Measurements from ENCODE around the gene ZNF521. TPM values are rescaled to one million over a fixed set of nuclear protein-coding genes. Genes with fewer than 3 reads are reported as not detected.

Gene ZNF521
- total and polyA plus RNA-seq, 10 of the 15 experiments (the other 5 are each of a cell fraction or from before 2014, with no cell fraction given) = 0.02 to 0.05 (median 0.04) TPM; not detected in 6

- 33% methylated on average over 3 of the region's 3 CpGs for WGBS (ENCODE audit: insufficient coverage, insufficient replicate concordance, low lambda C conversion rate, missing lambda C conversion rate)
- no peak overlapping the region for H3K9ac ChIP-seq (ENCODE audit: control insufficient read depth, insufficient read depth, low read length)
- intact Hi-C loops (cut with micrococcal nuclease; ENCODE audit: unreplicated experiment) = no loop called here
- no peaks in the 10 kb centered on the region for H3K79me2 ChIP-seq (ENCODE audit: control insufficient read depth, insufficient read depth, low read length)
- no peak overlapping the region for H3K4me3 ChIP-seq
- CTCF ChIA-PET = interaction anchor here (0.6 to 0.7 kb wide), 2 partner anchors 38 to 159 kb away, joined by 3 read pairs; no protein-coding TSS in a partner anchor
- TF ChIP-seq ZNF622 (IDR thresholded peaks at IDR 0.05) (no peak), FOS (IDR thresholded peaks at IDR 0.05; ENCODE audit: borderline replicate concordance, extremely low read depth, insufficient read length) (no peak), IKZF1 (conservative IDR thresholded peaks at IDR 0.05) (no peak), PAX5 (IDR thresholded peaks at IDR 0.05; ENCODE audit: borderline replicate concordance, low read depth, low read length) (no peak), CHD1 (IDR thresholded peaks at IDR 0.05; ENCODE audit: low read depth, low read length) (no peak)
- TF ChIP-seq, protein P1, sequence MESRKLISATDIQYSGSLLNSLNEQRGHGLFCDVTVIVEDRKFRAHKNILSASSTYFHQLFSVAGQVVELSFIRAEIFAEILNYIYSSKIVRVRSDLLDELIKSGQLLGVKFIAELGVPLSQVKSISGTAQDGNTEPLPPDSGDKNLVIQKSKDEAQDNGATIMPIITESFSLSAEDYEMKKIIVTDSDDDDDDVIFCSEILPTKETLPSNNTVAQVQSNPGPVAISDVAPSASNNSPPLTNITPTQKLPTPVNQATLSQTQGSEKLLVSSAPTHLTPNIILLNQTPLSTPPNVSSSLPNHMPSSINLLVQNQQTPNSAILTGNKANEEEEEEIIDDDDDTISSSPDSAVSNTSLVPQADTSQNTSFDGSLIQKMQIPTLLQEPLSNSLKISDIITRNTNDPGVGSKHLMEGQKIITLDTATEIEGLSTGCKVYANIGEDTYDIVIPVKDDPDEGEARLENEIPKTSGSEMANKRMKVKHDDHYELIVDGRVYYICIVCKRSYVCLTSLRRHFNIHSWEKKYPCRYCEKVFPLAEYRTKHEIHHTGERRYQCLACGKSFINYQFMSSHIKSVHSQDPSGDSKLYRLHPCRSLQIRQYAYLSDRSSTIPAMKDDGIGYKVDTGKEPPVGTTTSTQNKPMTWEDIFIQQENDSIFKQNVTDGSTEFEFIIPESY (IDR thresholded peaks at IDR 0.05) = no peak
- FAIRE-seq = no peak
- DNase-seq (ENCODE audit: low read depth, low spot score) = no peak
- no peak overlapping the region for H3K27ac ChIP-seq (ENCODE audit: control insufficient read depth, insufficient read depth)
- no peak overlapping the region for H2AFZ ChIP-seq (ENCODE audit: control insufficient read depth, low read depth, low read length)
- H3K9me3 ChIP-seq (replicated peaks; ENCODE audit: control insufficient read depth, insufficient read depth, low read length) = no peaks in the 10 kb centered on the region
- SMC1A ChIA-PET (ENCODE audit: uncharacterized antibody, unreplicated experiment) = no interaction called here
- H3K36me3 ChIP-seq (ENCODE audit: control insufficient read depth in 2 of 2, insufficient read depth in 2 of 2, low read length in 1 of 2) = no peaks in the 10 kb centered on the region
- in situ Hi-C loops (cut with MboI) = no loop called here
- RAD21 ChIA-PET (ENCODE audit: unreplicated experiment) = no interaction called here
- POLR2A ChIA-PET = no interaction called here
- no TSS peak for BruUV-seq (replicated peaks)
- H3K27me3 ChIP-seq (replicated peaks in 1 of 2; ENCODE audit: control insufficient read depth in 2 of 2, insufficient read depth in 2 of 2, low read length in 1 of 2) = no peaks in the 10 kb centered on the region
- no peak for ATAC-seq
- H3K4me2 ChIP-seq (ENCODE audit: control insufficient read depth, insufficient read depth) = no peak overlapping the region
- H3K4me1 ChIP-seq (ENCODE audit: control insufficient read depth, insufficient read depth, low read length) = no peaks in the 10 kb centered on the region
- H4K20me1 ChIP-seq (ENCODE audit: control insufficient read depth, insufficient read depth) = no peaks in the 10 kb centered on the region
These were observed 254.4 kb downstream of the ZNF521 start for GRCh38 chr18:25097569-25098056.

- Histone ChIP-seq H3K36me3 (ENCODE audit: control insufficient read depth in 2 of 2, insufficient read depth in 2 of 2, low read length in 1 of 2) (no peaks in the 10 kb centered on the region), H4K20me1 (ENCODE audit: control insufficient read depth, insufficient read depth) (no peaks in the 10 kb centered on the region), H3K4me3 (no peak overlapping the region), H3K79me2 (ENCODE audit: control insufficient read depth, insufficient read depth, low read length) (no peaks in the 10 kb centered on the region), H3K27me3 (replicated peaks in 1 of 2; ENCODE audit: control insufficient read depth in 2 of 2, insufficient read depth in 2 of 2, low read length in 1 of 2) (no peaks in the 10 kb centered on the region), H3K9ac (ENCODE audit: control insufficient read depth, insufficient read depth, low read length) (no peak overlapping the region), H2AFZ (ENCODE audit: control insufficient read depth, low read depth, low read length) (no peak overlapping the region), H3K4me1 (ENCODE audit: control insufficient read depth, insufficient read depth, low read length) (no peaks in the 10 kb centered on the region), H3K27ac (ENCODE audit: control insufficient read depth, insufficient read depth) (no peak overlapping the region), H3K4me2 (ENCODE audit: control insufficient read depth, insufficient read depth) (no peak overlapping the region), H3K9me3 (replicated peaks; ENCODE audit: control insufficient read depth, insufficient read depth, low read length) (no peaks in the 10 kb centered on the region)
- ChIA-PET SMC1A (ENCODE audit: uncharacterized antibody, unreplicated experiment) (no interaction called here), POLR2A (no interaction called here), CTCF (interaction anchor here (0.6 kb wide), 1 partner anchor 38 kb away, joined by 3 read pairs; no protein-coding TSS in a partner anchor), RAD21 (ENCODE audit: unreplicated experiment) (no interaction called here)
- DNase-seq (ENCODE audit: low read depth, low spot score) = no peak
- 15% methylated on average over 6 of the region's 6 CpGs for WGBS (ENCODE audit: insufficient coverage, insufficient replicate concordance, low lambda C conversion rate, missing lambda C conversion rate)
- intact Hi-C loops (cut with micrococcal nuclease; ENCODE audit: unreplicated experiment) = no loop called here
- ATAC-seq = no peak
- no TSS peak for BruUV-seq (replicated peaks)
- in situ Hi-C loops (cut with MboI) = no loop called here
- FAIRE-seq = no peak
- TF ChIP-seq FOXK2 (IDR thresholded peaks at IDR 0.05) = no peak
- TF ChIP-seq IRF5 (IDR thresholded peaks at IDR 0.05; ENCODE audit: borderline replicate concordance) = no peak
- no peak for TF ChIP-seq LARP7 (IDR thresholded peaks at IDR 0.05)
- TF ChIP-seq NKRF (conservative IDR thresholded peaks at IDR 0.05) = no peak
- no peak for TF ChIP-seq CREM (IDR thresholded peaks at IDR 0.05; ENCODE audit: low read depth)
These were observed 254.9 kb downstream of the ZNF521 start for GRCh38 chr18:25097057-25097456.
